Endothelial cell (in vitro differentiated cells): ENCODE data around the gene DYSF. TPM values are rescaled to one million over a fixed set of nuclear protein-coding genes. Genes with fewer than 3 reads are reported as not detected.

Experiments
- DNase-seq: peaks from one replicate; pipeline ENCODE4 v3.0.0; 2021; ENCODE audit warnings: low spot score
- H3K27ac Mint-ChIP-seq: one replicate; pipeline ENCODE4 v1.8.0; 2021; ENCODE audit warnings: mixed read lengths, inconsistent platforms; ENCODE audit not compliant: unreplicated experiment
- H3K27me3 Mint-ChIP-seq: one replicate; pipeline ENCODE4 v1.8.0; 2021; ENCODE audit warnings: mild to moderate bottlenecking, moderate library complexity, mixed read lengths, inconsistent platforms; ENCODE audit not compliant: unreplicated experiment
- H3K36me3 Mint-ChIP-seq: one replicate; pipeline ENCODE4 v1.8.0; 2021; ENCODE audit warnings: mild to moderate bottlenecking, low read depth, mixed read lengths, inconsistent platforms; ENCODE audit not compliant: unreplicated experiment
- H3K4me1 Mint-ChIP-seq: one replicate; pipeline ENCODE4 v1.8.0; 2021; ENCODE audit warnings: mild to moderate bottlenecking, mixed read lengths, inconsistent platforms; ENCODE audit not compliant: unreplicated experiment
- H3K4me3 Mint-ChIP-seq: one replicate; pipeline ENCODE4 v1.8.0; 2021; ENCODE audit warnings: mild to moderate bottlenecking, mixed read lengths, inconsistent platforms; ENCODE audit not compliant: unreplicated experiment
- H3K9me3 Mint-ChIP-seq: one replicate; pipeline ENCODE4 v1.8.0; 2021; ENCODE audit warnings: mixed read lengths, inconsistent platforms; ENCODE audit not compliant: unreplicated experiment
- total RNA-seq: library from RNA; stranded (reverse); fragmentation: NEBNext Ultra II Directional; extraction: Animal tissue kit (Norgen Biotek cat#: 25700); gene quantifications from one replicate; pipeline ENCODE4 v1.2.1, GENCODE V29; 2021; ENCODE audit not compliant: unreplicated experiment
- TF ChIP-seq, protein P1 (sequence below): fragments of 200-600 bp; sonication (generic); IDR thresholded peaks from one replicate; pipeline ENCODE4 v1.5.0; 2021; ENCODE audit warnings: antibody characterized with exemption; ENCODE audit not compliant: unreplicated experiment

Gene DYSF
- total RNA-seq, 1 donor from 2014 or later, result 566 TPM

DNA sequence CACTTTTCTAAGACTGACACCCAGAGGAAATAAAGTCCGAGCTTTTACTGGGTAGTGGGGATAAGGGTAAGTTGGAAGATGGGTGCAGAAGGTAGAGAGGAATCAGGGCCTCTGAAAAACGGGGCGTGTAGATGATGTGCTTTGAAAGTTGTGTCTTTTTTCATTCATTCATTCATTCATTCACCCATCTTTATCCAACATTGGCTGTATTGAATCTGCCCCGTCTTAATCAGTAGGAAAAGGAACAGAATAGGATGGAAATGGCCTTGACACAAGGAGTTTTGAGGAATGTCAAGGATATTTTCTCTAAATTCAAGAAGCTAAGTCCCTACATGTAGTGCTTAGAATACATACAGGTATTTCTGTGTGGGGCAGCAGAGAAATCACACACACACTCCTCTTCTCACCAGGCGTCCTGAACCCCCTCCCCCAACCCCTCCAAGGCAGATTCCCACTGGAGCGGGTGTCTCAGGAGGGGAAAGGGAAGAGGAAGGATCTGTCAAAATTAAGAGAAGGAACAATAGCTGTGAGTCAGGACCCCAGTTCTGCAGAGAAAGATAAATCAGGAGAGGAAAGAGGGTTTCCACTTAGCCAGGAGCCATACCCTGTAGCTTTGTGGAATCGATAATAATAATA lies 13.9 kb downstream of the DYSF start:
- Mint-ChIP-seq H3K4me3 (peak overlapping the region; percentile 99), H3K4me1 (peaks cover 43% of the 10 kb centered on the region), H3K27ac (peak overlapping the region; percentile 94), H3K9me3 (no peaks in the 10 kb centered on the region), H3K27me3 (peaks cover 10% of the 10 kb centered on the region), H3K36me3 (peaks cover 41% of the 10 kb centered on the region)
- TF ChIP-seq, protein P1, sequence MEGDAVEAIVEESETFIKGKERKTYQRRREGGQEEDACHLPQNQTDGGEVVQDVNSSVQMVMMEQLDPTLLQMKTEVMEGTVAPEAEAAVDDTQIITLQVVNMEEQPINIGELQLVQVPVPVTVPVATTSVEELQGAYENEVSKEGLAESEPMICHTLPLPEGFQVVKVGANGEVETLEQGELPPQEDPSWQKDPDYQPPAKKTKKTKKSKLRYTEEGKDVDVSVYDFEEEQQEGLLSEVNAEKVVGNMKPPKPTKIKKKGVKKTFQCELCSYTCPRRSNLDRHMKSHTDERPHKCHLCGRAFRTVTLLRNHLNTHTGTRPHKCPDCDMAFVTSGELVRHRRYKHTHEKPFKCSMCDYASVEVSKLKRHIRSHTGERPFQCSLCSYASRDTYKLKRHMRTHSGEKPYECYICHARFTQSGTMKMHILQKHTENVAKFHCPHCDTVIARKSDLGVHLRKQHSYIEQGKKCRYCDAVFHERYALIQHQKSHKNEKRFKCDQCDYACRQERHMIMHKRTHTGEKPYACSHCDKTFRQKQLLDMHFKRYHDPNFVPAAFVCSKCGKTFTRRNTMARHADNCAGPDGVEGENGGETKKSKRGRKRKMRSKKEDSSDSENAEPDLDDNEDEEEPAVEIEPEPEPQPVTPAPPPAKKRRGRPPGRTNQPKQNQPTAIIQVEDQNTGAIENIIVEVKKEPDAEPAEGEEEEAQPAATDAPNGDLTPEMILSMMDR, result no peak
- peak; percentile 56 for DNase-seq

DNA sequence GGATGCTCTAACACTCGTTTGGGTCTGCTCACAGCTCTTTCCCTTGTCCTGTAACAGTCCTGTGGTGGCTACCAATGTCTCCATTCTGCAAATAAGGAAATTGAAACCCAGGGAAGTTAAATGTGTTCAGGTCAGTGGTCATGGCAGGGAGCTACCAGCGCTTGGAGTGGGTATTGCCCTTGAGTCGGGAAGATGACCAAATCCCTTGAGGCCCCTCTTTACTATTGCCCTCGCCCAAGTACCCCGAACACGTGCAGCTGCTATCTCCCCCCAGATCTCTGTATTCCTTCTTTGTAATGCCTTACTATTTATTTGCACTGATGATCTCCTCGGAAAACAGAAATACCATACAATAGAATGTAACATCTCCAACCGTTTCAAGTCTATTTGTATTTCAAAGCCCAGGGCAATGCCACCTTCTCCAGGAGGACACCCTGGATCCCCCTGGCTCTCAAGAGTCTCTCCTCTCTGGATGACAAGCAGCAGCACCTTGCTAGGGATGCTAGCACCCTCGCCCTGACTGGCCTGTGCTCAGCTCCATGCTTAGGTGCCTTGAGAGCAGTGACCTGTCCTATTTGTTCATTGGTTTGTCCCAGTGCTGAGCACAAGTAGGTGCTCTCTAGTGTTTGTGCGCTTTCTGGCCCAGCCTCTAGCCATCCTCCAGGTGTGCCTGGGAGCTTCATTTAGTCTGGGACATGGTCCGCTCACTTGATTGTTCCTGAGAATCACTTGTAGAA lies 15.1 kb downstream of the DYSF start:
- Mint-ChIP-seq H3K9me3 (no peaks in the 10 kb centered on the region), H3K27me3 (peaks cover 10% of the 10 kb centered on the region), H3K36me3 (peaks cover 51% of the 10 kb centered on the region), H3K4me3 (peak overlapping the region; percentile 99), H3K4me1 (peaks cover 52% of the 10 kb centered on the region), H3K27ac (peak overlapping the region; percentile 94)
- DNase-seq, result no peak
- TF ChIP-seq, protein P1, result no peak

DNA sequence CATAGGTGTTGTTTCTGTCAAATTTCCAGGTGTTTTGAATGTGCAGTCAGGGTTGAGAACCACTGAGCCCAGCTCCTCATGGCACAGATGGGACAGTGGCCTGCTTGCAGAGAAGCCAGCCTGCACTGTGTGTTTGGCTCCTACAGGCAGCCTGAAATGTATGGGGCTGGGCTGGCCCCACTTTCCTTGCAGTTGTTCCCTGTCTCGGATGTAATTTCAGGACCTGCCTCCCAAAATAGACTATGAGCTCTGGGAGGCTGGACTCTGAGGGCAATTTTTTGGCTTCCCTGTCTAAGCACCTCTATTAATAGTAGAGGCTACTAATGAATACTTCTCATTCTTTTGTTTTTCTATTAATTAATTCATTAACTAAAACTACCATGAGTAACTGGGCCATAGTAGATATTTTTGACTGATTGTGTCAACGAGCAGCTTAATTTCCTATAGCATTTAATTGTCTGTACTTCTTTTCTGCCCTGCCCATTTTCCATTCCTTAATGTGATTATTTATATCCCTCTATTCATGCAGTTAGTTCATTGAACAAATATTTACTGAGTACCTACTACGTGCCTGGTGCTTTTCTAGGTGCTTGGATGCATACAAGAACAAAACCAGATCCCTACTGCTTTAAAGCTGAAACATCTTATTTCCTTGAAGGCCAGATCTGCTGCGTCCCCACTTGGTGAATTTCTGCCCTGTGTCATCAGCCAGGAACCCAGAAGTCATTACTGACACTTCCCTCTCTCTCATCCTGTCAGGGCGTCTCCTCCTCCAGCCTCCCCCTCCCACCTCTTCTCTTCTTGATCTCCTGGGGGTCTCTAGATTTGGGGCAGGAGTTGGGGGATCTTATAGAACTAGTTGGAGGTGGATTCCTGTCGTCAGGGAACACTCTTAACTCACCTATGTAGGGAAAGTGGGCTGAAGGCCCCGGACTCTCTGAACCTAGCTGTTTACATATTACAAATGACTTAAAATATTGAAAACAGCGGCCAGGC lies 16.3 kb downstream of the DYSF start:
- H3K9me3 Mint-ChIP-seq, result no peaks in the 10 kb centered on the region
- TF ChIP-seq, protein P1, result no peak

DNA sequence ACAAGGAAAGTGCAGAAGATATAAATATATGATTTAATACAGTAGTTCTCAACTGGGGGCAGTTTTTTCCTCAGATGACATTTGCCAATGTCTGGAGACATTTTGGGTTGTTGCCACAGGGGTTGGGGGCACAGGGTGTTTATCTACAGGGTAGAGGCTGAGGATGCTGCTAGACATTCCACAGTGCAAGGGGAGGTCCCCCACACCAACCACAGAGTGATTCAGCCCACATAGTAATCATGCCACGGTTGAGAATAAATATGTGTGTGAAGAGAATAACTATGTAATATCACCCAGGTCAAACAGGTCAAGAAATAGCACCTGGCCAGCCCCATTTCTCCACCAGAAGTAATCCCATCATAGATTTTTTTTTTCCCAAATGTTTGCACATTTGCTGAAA lies 17.9 kb downstream of the DYSF start:
- H3K36me3 Mint-ChIP-seq, result peaks cover 71% of the 10 kb centered on the region
- no peak for DNase-seq
- peak overlapping the region; percentile 69 for H3K4me3 Mint-ChIP-seq
- H3K27ac Mint-ChIP-seq, result peak overlapping the region; percentile 43
- peaks cover 12% of the 10 kb centered on the region for H3K27me3 Mint-ChIP-seq
- H3K9me3 Mint-ChIP-seq, result no peaks in the 10 kb centered on the region
- TF ChIP-seq, protein P1, result no peak
- H3K4me1 Mint-ChIP-seq, result peaks cover 70% of the 10 kb centered on the region

More for the DNA sequence above, 16.3 kb downstream of the DYSF start:
- peaks cover 62% of the 10 kb centered on the region for H3K4me1 Mint-ChIP-seq
- H3K36me3 Mint-ChIP-seq, result peaks cover 61% of the 10 kb centered on the region
- peak overlapping the region; percentile 94 for H3K27ac Mint-ChIP-seq
- peaks cover 12% of the 10 kb centered on the region for H3K27me3 Mint-ChIP-seq
- H3K4me3 Mint-ChIP-seq, result peak overlapping the region; percentile 99
- no peak for DNase-seq
